ENCODE measurements around the gene ZNF391. TPM values are rescaled to one million over a fixed set of nuclear protein-coding genes. Genes with fewer than 3 reads are reported as not detected.

ZNF391 gene
- 0.24 to 0.64 TPM (median 0.27 TPM) in 5 replicates for total RNA-seq (2022; extraction: Qiagen RNA extraction)

DNA sequence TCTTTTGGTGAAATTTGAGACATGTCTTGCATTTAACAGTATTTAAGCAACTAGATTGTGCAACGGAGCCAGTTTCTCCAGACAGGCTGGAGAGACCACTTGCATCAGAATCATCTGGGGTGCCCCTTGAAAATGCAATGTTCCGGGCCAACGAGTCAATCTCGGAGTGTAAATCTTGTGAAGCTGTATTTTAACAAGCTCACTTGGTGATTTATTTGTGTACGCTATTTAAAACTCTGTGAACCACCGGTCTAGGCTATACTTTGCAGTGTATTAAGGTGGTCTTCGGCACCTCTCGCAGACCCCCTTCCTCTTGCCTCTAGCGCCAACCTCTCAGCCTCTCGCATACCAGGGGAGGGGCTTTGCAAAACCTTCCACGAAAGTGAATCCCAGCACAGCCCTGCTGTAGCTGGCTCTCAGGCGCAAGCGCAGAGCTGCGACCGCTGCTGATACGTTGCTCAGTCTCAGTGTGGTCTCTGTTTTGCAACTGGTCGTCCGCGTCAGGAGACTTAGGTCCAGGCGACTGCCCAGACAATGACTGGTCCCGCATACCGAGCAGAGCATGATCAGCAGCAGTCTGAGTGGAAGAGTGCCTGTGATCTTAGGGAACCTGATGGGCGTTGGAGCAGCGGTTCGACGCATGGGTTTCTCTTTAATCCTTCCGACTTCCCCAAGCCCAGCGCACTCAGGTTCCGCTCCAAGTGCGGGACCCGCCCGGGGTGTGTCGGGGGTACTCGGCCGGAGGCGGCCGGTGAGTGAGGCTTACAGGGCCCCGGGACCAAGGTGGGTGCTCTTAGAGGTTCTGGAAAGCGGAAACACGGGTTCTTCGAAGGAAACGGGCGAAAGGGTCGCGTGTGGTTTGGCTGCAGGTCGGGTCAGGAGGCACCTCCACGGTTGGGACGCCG lies at the start of gene ZNF391:
ZNF391 (plus strand) TSS at position 467 of the 905 bp plus-strand sequence. CDS start 11,612 bp downstream, outside the sequence.

Other genes starting within 250 kb of the ZNF391 start
- gene PRSS16, start 141.1 kb upstream of the ZNF391 start, total RNA-seq (2022; extraction: Qiagen RNA extraction): 2.4 to 3.8 TPM (median 3.2 TPM) in 5 replicates
- gene POM121L2, start 76.5 kb upstream of the ZNF391 start, total RNA-seq (2022; extraction: Qiagen RNA extraction): 0.02 TPM in 1 of 5 replicates, not detected in the others
- 2.6 to 3.4 TPM (median 3.2 TPM) in 5 replicates for gene ZNF184, start 84.3 kb downstream of the ZNF391 start, total RNA-seq (2022; extraction: Qiagen RNA extraction)